HepG2 (cell line): ENCODE results near the gene NFYB. TPM values are rescaled to one million over a fixed set of nuclear protein-coding genes. Genes with fewer than 3 reads are reported as not detected.

Experiments used
- ATAC-seq: fragments of 200-7000 bp; cut with Tn5 transposase; 3 replicates; pipeline ENCODE4 v1.9.1; 2020; ENCODE audit warnings: mild to moderate bottlenecking, moderate library complexity
- BruUV-seq: library from RNA; stranded (reverse); fragments of 400-500 nt; replicated peaks from 2 replicates; lab custom pipeline; 2021; lab: Mats Ljungman, UMichigan
- CTCF ChIA-PET: fragments of 300-600 bp; formaldehyde crosslinking; extraction: SDS; loops from one replicate; lab custom pipeline; 2021; ENCODE audit warnings: low total read pairs, inconsistent platforms, low intra/inter-chr PET ratio; lab: Yijun Ruan, JAX
- POLR2A ChIA-PET: fragments of 350-600 bp; sonication (Branson Sonifier 250); formaldehyde crosslinking; loops from one replicate; lab custom pipeline; 2020; ENCODE audit warnings: antibody characterized with exemption, inconsistent platforms; lab: Yijun Ruan, JAX
- DNase-seq: peaks from one replicate; pipeline ENCODE4 v3.0.0-alpha.2; 2015; ENCODE audit warnings: low spot score
- FAIRE-seq: peaks from 3 replicates; lab custom pipeline; 2011; peaks lifted over from hg19 to GRCh38; lab: Jason Lieb, UNC
- H2AFZ ChIP-seq: one replicate; pipeline ENCODE4 v1.6.1; 2011; ENCODE audit warnings: low read length, inconsistent platforms
- H3K27ac ChIP-seq: fragments of 300-600 bp; 3 replicates; pipeline ENCODE4 v1.8.0; 2011; ENCODE audit warnings: mixed run types, mild to moderate bottlenecking, mixed read lengths, low read length, inconsistent platforms; ENCODE audit not compliant: insufficient read depth; ENCODE audit errors: extremely low read length
- H3K27me3 ChIP-seq, 2 experiments: fragments of 200-600 bp in 1 of 2; 2 replicates in 1 of 2; 3 replicates in 1 of 2; pipeline versions ENCODE4 v1.6.0 to v1.8.0; 2011; ENCODE audit warnings: low read length in 2 of 2, mild to moderate bottlenecking in 2 of 2, moderate library complexity in 2 of 2, inconsistent platforms in 1 of 2; ENCODE audit not compliant: insufficient read depth in 2 of 2, control insufficient read depth in 1 of 2
- H3K36me3 ChIP-seq, 2 experiments: fragments of 200-600 bp in 1 of 2; replicated peaks in 1 of 2; 2 replicates in 1 of 2; 3 replicates in 1 of 2; pipeline versions ENCODE4 v1.5.1 to v1.8.0; 2011; ENCODE audit warnings: low read length in 2 of 2, inconsistent platforms in 1 of 2; ENCODE audit not compliant: insufficient read depth in 2 of 2, control insufficient read depth in 1 of 2
- H3K4me1 ChIP-seq: 2 replicates; pipeline ENCODE4 v1.5.1; 2012; ENCODE audit warnings: low read length, inconsistent platforms; ENCODE audit not compliant: insufficient read depth
- H3K4me2 ChIP-seq: 2 replicates; pipeline ENCODE4 v1.6.0; 2011; ENCODE audit warnings: low read depth, low read length, inconsistent platforms
- H3K4me3 ChIP-seq, 3 experiments: fragments of 200-600 bp in 1 of 3; sonication (generic), shearing (Covaris generic) in 1 of 3; replicated peaks in 1 of 3; 2 replicates each; pipeline ENCODE4 v1.5.1; 2011 to 2016; ENCODE audit warnings: low read length in 3 of 3, inconsistent platforms in 2 of 3, low read depth in 2 of 3, mild to moderate bottlenecking in 2 of 3, control low read depth in 1 of 3, mixed read lengths in 1 of 3; ENCODE audit not compliant: insufficient read depth in 1 of 3
- H3K79me2 ChIP-seq: one replicate; pipeline ENCODE4 v1.6.1; 2011; ENCODE audit warnings: low read length, inconsistent platforms; ENCODE audit not compliant: insufficient read depth
- H3K9ac ChIP-seq: 2 replicates; pipeline ENCODE4 v1.6.0; 2011; ENCODE audit warnings: mild to moderate bottlenecking, low read depth, low read length, inconsistent platforms; ENCODE audit not compliant: insufficient read depth
- H3K9me3 ChIP-seq: 2 replicates; pipeline ENCODE4 v1.5.1; 2012; ENCODE audit warnings: mild to moderate bottlenecking, low read length
- H4K20me1 ChIP-seq: 2 replicates; pipeline ENCODE4 v1.6.0; 2011; ENCODE audit warnings: inconsistent platforms, mild to moderate bottlenecking, low read length, moderate library complexity; ENCODE audit not compliant: insufficient read depth
- ATF1 ChIP-seq: IDR thresholded peaks from 2 replicates; pipeline ENCODE4 v1.6.1; 2016; ENCODE audit warnings: mild to moderate bottlenecking, control low read depth
- CSRNP1 ChIP-seq: sonication (generic); formaldehyde crosslinking; IDR thresholded peaks from 2 replicates; pipeline ENCODE4 v1.8.1; 2023; ENCODE audit warnings: mild to moderate bottlenecking, missing genetic modification reagents
- MAFF ChIP-seq: IDR thresholded peaks from 2 replicates; pipeline ENCODE4 v1.6.1; 2011; ENCODE audit warnings: low read depth, low read length, improper control_type of control experiment
- MAFG ChIP-seq: sonication (generic); formaldehyde crosslinking; IDR thresholded peaks from 2 replicates; pipeline ENCODE4 v1.5.1; 2020; ENCODE audit warnings: mild to moderate bottlenecking, missing genetic modification reagents
- MTERF4 ChIP-seq: sonication (generic); formaldehyde crosslinking; IDR thresholded peaks from 2 replicates; pipeline ENCODE4 v1.8.0; 2023; ENCODE audit warnings: mild to moderate bottlenecking, missing genetic modification reagents
- MTF1 ChIP-seq: sonication (generic); formaldehyde crosslinking; IDR thresholded peaks from 2 replicates; pipeline ENCODE4 v1.5.0; 2020; ENCODE audit warnings: missing genetic modification reagents
- NAIF1 ChIP-seq: sonication (generic); formaldehyde crosslinking; IDR thresholded peaks from 2 replicates; pipeline ENCODE4 v1.5.0; 2020; ENCODE audit warnings: mild to moderate bottlenecking, missing genetic modification reagents, borderline replicate concordance
- NFIC ChIP-seq: IDR thresholded peaks from 2 replicates; pipeline ENCODE4 v1.6.1; 2012; ENCODE audit warnings: mild to moderate bottlenecking, low read length, inconsistent platforms
- SALL1 ChIP-seq: sonication (generic); formaldehyde crosslinking; IDR thresholded peaks from 2 replicates; pipeline ENCODE4 v1.8.0; 2022; ENCODE audit warnings: mild to moderate bottlenecking, missing genetic modification reagents
- SNAPC2 ChIP-seq: sonication (generic); formaldehyde crosslinking; IDR thresholded peaks from 2 replicates; pipeline ENCODE4 v1.8.1; 2022; ENCODE audit warnings: mild to moderate bottlenecking, missing genetic modification reagents
- SRSF9 ChIP-seq: fragments of 200-400 bp; formaldehyde crosslinking; IDR thresholded peaks from 2 replicates; pipeline ENCODE4 v1.6.1; 2018; ENCODE audit warnings: borderline replicate concordance, mild to moderate bottlenecking, low read depth, low read length; ENCODE audit not compliant: insufficient read depth, poor library complexity, severe bottlenecking
- ZNF282 ChIP-seq: fragments of 450-650 bp; IDR thresholded peaks from 2 replicates; pipeline ENCODE4 v1.6.1; 2018; ENCODE audit not compliant: partially characterized antibody
- ZNF331 ChIP-seq: sonication (generic); formaldehyde crosslinking; IDR thresholded peaks from 2 replicates; pipeline ENCODE4 v1.4.0; 2020; ENCODE audit warnings: missing genetic modification reagents
- ZNF547 ChIP-seq: sonication (generic); formaldehyde crosslinking; IDR thresholded peaks from 2 replicates; pipeline ENCODE4 v1.5.1; 2020; ENCODE audit warnings: mild to moderate bottlenecking, missing genetic modification reagents
- ZNF616 ChIP-seq: sonication (generic); formaldehyde crosslinking; IDR thresholded peaks from 2 replicates; pipeline ENCODE4 v1.5.0; 2020; ENCODE audit warnings: low read depth, mild to moderate bottlenecking, missing genetic modification reagents
- ZNF777 ChIP-seq: sonication (generic); formaldehyde crosslinking; IDR thresholded peaks from 2 replicates; pipeline ENCODE4 v1.4.0; 2020; ENCODE audit warnings: missing genetic modification reagents
- WGBS: methylation state at CpG from one replicate; pipeline ENCODE4 v1.1.6; 2017; ENCODE audit warnings: low lambda C conversion rate; 5-methylcytosine and 5-hydroxymethylcytosine counted together
- in situ Hi-C: cut with HindIII; loops from 2 replicates; pipeline ENCODE4 v1.10.0; 2017; ENCODE audit warnings: low pct_unique_long_range_greater_than_20kb; ENCODE audit not compliant: extremely low pct_ligation_motif_present
- intact Hi-C: fragments of 100-400 bp; cut with micrococcal nuclease; formaldehyde crosslinking; loops from one replicate; pipeline ENCODE4 v1.10.0; 2022; ENCODE audit not compliant: unreplicated experiment
- polyA plus RNA-seq, 8 experiments: library from polyadenylated mRNA; depleted of rRNA in 3 of 8; stranded (reverse) in 7 of 8; unstranded in 1 of 8; fragments of >200 nt; fragmentation: Illumina TruSeq in 4 of 8; extraction: Trizol in 4 of 8; gene quantifications; 2 replicates each; pipeline versions ENCODE4 v1.2.1 to v1.2.3, GENCODE V29; 2011 to 2016; ENCODE audit warnings: low read depth in 4 of 8, missing spikeins in 1 of 8, mixed read lengths in 1 of 8; ENCODE audit not compliant: insufficient read depth in 1 of 8
- total RNA-seq, 5 experiments: library from RNA; depleted of rRNA; stranded (reverse); fragments of >200 nt; fragmentation: Illumina TruSeq; extraction: Trizol; gene quantifications; 2 replicates each; pipeline ENCODE4 v1.2.3, GENCODE V29; 2016; ENCODE audit warnings: low read depth in 1 of 5
- TF ChIP-seq, protein P1 (sequence below), 2 experiments: sonication (generic) in 1 of 2; formaldehyde crosslinking in 1 of 2; IDR thresholded peaks; 2 replicates each; pipeline versions ENCODE4 v1.4.0 to v1.6.1; 2018 to 2020; ENCODE audit warnings: missing genetic modification reagents in 2 of 2, borderline replicate concordance in 1 of 2, low read depth in 1 of 2, mild to moderate bottlenecking in 1 of 2, missing biosample characterization in 1 of 2
- TF ChIP-seq, protein P2 (sequence below): sonication (generic); formaldehyde crosslinking; IDR thresholded peaks from 2 replicates; pipeline ENCODE4 v1.5.1; 2020; ENCODE audit warnings: missing genetic modification reagents, mild to moderate bottlenecking, borderline replicate concordance

NFYB gene
- total and polyA plus RNA-seq, 2 of the 13 experiments (the other 11 are each of a cell fraction or from before 2014, with no cell fraction given) = 18.7 to 36.6 TPM

GRCh38 chr12:104166465-104166864 is 28.5 kb upstream of the NFYB start (continued):
- TF ChIP-seq, protein P1, sequence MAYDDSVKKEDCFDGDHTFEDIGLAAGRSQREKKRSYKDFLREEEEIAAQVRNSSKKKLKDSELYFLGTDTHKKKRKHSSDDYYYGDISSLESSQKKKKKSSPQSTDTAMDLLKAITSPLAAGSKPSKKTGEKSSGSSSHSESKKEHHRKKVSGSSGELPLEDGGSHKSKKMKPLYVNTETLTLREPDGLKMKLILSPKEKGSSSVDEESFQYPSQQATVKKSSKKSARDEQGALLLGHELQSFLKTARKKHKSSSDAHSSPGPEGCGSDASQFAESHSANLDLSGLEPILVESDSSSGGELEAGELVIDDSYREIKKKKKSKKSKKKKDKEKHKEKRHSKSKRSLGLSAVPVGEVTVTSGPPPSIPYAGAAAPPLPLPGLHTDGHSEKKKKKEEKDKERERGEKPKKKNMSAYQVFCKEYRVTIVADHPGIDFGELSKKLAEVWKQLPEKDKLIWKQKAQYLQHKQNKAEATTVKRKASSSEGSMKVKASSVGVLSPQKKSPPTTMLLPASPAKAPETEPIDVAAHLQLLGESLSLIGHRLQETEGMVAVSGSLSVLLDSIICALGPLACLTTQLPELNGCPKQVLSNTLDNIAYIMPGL (CRISPR knock-in tag; IDR thresholded peaks at IDR 0.05; ENCODE audit: borderline replicate concordance in 1 of 2, low read depth in 1 of 2) = no peak
- no peak for TF ChIP-seq SALL1
- TF ChIP-seq, protein P2, sequence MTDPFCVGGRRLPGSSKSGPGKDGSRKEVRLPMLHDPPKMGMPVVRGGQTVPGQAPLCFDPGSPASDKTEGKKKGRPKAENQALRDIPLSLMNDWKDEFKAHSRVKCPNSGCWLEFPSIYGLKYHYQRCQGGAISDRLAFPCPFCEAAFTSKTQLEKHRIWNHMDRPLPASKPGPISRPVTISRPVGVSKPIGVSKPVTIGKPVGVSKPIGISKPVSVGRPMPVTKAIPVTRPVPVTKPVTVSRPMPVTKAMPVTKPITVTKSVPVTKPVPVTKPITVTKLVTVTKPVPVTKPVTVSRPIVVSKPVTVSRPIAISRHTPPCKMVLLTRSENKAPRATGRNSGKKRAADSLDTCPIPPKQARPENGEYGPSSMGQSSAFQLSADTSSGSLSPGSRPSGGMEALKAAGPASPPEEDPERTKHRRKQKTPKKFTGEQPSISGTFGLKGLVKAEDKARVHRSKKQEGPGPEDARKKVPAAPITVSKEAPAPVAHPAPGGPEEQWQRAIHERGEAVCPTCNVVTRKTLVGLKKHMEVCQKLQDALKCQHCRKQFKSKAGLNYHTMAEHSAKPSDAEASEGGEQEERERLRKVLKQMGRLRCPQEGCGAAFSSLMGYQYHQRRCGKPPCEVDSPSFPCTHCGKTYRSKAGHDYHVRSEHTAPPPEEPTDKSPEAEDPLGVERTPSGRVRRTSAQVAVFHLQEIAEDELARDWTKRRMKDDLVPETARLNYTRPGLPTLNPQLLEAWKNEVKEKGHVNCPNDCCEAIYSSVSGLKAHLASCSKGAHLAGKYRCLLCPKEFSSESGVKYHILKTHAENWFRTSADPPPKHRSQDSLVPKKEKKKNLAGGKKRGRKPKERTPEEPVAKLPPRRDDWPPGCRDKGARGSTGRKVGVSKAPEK (CRISPR knock-in tag) = no peak

DNA sequence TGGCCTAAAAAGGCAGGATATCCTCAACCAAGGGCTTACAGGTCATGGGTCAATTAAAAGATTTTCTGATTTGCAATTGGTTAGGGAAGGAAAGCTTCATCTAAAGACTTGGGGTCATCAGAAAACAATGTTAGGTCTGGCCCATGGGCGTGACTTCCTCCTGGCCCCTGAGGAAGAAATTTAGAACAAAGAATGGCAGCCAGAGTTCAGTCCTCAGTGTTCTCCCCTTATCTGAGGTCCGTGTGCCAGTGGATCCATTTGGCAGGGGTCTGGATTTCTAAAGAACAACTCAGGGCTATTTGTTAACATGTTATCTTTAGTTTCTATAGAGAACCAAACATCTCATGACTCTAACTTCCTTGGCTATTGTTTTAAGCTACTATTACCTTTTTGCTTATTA is 27.8 kb upstream of the NFYB start:
- no peaks in the 10 kb centered on the region for H4K20me1 ChIP-seq
- FAIRE-seq (no peak), ATAC-seq (no peak), DNase-seq (no peak)
- H3K9ac ChIP-seq = no peak overlapping the region
- no TSS peak for BruUV-seq
- CTCF ChIA-PET = no interaction called here
- H3K36me3 ChIP-seq = no peaks in the 10 kb centered on the region
- no peak overlapping the region for H3K4me2 ChIP-seq
- H3K4me3 ChIP-seq = no peak overlapping the region
- no peaks in the 10 kb centered on the region for H3K79me2 ChIP-seq
- POLR2A ChIA-PET = no interaction called here
- peaks cover 0 to 10% of the 10 kb centered on the region in 2 experiments; a peak in 1 of 5 replicates for H3K27me3 ChIP-seq
- H2AFZ ChIP-seq = no peak overlapping the region
- WGBS = 0% methylated on average over 2 of the region's 2 CpGs
- H3K4me1 ChIP-seq = no peaks in the 10 kb centered on the region
- in situ Hi-C loops = no loop called here
- no peaks in the 10 kb centered on the region for H3K9me3 ChIP-seq
- no peak overlapping the region for H3K27ac ChIP-seq
- intact Hi-C loops = no loop called here
- TF ChIP-seq CSRNP1 (CRISPR knock-in tag) (no peak), ZNF777 (no peak), ZNF616 (CRISPR knock-in tag) (no peak), SRSF9 (no peak), ZNF282 (no peak), ZNF331 (CRISPR knock-in tag) (no peak), NAIF1 (CRISPR knock-in tag) (no peak), MAFF (no peak), NFIC (no peak), MTERF4 (no peak), ATF1 (CRISPR knock-in tag) (no peak), MTF1 (CRISPR knock-in tag) (no peak), SNAPC2 (CRISPR knock-in tag) (no peak), ZNF547 (no peak), MAFG (no peak)
